ENCODE results near the gene POLR2L. TPM values are rescaled to one million over a fixed set of nuclear protein-coding genes. Genes with fewer than 3 reads are reported as not detected.

POLR2L gene
- total RNA-seq, 1 experiment from 2014 or later: 183 TPM

DNA sequence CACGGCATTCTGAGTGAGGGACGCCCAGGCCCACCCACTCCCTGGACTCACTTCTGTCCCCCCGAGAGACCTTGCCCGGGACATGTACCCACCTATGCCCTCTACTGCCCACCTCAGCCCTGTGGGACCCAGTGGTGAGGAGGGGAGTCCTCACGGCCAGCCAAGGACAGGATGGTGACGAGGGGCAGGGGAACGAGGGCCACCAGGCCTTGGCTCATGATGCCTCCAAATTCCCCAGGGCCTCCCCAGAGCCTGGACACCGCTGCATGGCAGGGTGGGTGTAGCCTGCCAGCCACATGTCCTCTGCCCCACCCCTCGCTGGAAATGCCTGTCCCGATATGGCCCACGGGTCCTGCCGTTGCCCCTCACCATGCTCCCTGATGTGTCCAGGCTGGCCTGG lies 26.5 kb upstream of the POLR2L start:
- no peak for DNase-seq (ENCODE audit: low read depth)

- no peak for DNase-seq (ENCODE audit: low read depth)
Observed at GRCh38 chr11:868394-868793, 26.1 kb upstream of the POLR2L start.

DNA sequence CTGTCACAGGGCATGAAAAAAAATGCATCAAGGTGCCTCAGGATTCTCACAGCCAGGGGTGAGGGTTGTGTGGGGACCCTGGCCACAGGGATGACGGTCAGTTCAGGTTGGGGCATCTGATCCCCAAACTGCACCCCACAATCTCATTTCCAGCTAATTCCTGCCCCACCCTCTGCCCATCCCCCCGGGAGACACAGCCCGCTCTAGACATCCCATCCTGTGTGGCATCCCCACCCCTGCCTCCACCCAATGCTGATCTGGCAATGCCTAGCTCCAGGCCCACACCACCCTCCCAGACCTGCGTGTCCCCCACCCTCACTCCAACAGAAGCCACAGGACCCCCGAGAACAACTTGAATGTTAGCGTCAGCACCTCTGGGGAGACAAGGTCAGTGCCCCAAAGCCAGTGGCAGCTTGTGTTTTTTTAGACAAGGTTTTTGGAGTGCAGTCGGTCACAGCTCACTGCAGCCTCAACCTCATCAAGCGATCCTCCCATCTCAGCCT lies 25.6 kb upstream of the POLR2L start:
- DNase-seq (ENCODE audit: low read depth): no peak

DNA sequence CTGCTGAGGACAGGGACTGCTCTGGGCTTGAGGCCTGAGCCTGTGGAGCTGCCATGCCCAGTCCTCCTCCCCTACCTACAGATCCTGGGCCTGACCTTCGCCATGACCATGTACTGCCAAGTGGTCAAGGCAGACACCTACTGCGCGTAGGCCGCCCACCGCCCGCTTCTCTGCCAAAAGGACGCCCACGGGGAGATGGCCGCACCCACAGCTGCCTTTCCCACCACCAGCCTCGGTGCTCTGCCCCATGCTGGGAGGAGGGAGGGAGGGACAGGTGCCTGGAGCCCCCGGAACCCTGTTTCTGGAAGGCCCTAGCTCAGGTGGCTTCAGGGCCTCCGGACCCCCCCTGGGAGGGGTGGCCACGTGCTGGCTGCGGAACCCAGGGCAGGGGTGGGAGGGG lies 24.2 kb upstream of the POLR2L start:
- no peak for DNase-seq (ENCODE audit: low read depth)

DNA sequence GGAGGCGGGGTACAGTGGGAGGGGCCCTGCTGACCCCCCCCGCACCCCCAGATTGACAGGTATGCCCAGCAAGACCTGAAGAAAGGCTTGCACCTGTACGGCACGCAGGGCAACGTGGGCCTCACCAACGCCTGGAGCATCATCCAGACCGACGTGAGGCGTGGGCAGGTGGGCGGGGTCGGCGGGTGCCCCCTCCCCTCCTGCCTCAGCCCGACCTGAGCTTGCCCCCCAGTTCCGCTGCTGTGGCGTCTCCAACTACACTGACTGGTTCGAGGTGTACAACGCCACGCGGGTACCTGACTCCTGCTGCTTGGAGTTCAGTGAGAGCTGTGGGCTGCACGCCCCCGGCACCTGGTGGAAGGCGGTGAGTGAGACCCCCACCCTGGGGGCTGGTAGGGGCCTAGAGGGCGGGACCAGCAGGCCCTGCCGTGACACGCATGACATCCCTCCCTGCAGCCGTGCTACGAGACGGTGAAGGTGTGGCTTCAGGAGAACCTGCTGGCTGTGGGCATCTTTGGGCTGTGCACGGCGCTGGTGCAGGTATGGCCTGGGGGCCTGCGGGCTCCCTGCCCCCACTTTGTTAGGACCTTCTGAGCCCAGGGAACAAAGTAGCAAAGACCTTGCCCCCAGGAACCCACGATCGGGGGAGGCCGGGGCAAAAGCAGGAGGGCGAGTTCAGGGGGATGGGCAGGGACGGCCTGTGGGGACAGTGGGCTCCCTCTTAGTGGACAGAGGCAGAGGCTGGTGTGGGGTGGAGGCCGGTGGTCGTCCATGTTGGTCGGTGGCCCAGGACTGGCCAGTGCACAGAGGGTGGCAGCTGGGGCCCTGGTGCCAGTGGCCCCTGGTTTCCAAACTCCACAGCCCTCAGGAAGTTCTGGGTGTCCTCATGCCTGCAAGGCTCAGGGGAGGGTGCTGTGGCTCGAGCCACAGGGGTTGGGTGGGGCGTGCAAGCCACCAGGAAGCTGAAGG lies 23.4 kb upstream of the POLR2L start:
- no peak for DNase-seq (ENCODE audit: low read depth)

- DNase-seq (ENCODE audit: low read depth): no peak
Observed at GRCh38 chr11:864898-865297, 22.6 kb upstream of the POLR2L start.

DNA sequence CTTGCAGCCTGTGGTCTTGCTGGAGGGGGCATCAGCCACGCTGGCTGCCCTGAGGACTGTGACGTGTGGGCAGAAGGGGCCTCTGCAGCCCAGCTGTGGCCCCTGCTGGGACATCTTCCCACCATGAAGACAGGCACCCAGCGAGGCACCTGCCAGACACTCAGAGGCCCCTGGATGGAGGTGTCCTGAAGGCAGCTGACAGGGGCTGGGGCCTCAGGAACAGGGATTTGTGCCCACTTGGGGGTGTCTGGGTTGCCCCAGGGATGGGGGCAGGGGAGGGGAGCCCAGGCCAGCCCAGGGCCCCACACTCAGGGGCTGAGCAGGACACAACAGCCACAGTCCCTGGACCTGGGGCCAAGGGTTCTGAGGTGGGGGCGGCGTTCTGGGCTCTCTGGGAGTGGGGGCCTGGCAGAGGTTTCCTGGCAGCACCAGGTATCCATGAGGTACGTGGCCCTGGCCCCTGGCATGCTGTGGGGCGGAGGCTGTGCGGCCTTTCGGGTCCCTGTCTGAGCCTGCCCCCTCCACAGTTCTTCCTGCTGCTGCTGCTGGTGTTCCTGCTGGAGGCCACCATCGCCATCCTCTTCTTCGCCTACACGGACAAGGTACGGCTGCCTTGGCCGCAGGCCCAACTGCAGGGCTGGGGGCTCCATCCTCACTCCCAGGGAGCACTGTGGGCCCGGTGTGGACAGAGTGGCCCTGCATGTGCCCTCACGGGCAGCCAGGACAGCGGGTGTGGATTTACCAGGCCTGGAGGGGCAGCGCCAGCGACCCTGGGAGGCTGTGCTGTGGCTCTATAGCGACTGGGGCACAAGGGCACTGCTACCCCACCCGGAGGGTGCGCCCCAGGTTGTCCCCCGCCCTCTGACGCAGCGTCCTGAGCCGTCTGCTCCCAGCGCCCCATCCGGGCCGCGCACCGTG lies 21.8 kb upstream of the POLR2L start:
- DNase-seq (ENCODE audit: low read depth): no peak

DNA sequence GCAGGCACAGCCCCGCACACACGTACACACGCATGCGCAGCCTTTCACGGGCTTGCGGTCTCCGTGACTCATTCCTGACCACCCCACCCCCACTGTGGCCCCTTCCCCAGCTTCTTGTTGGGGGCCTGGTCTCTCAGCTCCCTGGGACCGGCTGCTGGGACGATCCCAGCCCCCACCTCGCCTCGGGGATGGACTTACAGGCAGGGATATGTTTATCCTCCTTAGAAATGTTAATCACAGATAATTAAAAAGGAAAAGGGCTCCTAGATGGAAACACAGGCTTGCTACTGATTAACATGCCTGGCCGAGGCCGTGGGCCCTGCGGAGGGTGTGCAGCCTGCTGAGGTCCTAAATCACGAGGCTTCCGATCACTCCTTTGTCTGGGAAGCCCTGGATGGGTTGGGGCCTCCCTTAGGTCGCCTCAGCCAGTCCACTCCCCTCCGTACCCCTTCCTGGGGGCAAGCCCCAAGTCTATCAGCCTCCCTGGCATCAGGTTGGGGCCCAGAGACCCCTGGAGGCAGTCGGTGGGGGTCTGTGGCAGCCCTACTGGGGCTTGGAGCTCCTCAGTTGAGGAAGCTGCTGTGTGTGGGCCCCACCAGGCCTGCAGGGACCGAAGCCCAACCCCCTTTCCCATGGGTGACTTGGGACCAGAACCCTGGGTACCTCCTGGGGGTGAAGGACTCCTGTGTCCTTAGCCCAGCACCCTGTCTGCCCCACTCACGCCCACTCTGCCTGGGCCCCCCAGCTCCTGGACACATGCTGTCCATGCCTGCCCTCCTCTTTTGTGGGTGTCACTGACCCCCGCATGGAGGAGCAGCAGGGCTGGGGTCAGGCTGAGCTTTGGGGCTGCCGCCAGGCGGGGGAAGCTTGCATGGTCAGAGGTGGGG lies 20.9 kb upstream of the POLR2L start:
- DNase-seq (ENCODE audit: low read depth): no peak

DNA sequence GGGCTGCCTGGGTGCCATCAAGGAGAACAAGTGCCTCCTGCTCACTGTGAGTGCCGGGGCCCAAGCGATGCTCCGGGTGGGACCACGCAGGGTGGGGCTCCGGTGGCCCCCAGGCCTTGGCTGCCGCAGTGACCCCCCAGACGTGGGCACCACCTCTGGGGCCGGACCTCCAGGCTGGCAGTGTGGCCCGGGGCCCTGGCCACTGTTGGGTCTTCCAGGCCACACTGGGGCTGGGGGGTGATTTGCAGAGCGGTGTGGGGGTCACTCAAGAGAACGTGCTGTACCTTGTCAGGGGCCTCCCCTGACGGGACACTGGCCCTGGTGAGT lies 20.3 kb upstream of the POLR2L start:
- no peak for DNase-seq (ENCODE audit: low read depth)

DNA sequence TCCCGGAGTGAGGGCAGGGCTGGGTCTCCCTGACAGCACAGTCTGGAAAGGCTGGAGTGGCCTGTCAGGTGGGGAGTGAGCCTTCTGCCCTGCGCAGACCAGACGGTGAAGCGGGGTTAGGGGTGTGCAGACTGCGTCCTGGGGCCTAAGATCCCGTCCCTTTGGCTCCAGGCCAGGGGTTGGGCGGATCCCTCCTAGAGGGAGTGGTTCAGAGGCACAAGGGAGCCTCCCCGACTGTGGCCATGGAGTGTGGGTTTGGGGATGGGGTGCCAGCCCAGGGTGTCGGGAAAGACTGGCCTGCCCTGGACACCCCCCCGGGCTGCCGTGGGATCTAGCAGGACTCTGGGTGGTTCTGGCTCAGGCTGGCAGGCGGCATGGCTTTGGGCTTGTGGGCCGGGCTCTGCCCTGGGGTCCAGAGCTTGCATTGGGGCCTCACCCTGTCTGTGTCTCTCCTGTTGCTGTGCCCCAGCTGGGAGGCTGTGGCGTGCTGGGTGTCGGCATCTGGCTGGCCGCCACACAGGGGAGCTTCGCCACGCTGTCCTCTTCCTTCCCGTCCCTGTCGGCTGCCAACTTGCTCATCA lies 19.8 kb upstream of the POLR2L start:
- DNase-seq (ENCODE audit: low read depth): no peak

- no peak for DNase-seq (ENCODE audit: low read depth)
Observed at GRCh38 chr11:861105-861479, 18.8 kb upstream of the POLR2L start.

GRCh38 chr11:860234-861104 lies 18.1 kb upstream of the POLR2L start:
- no peak for DNase-seq (ENCODE audit: low read depth)

- DNase-seq (ENCODE audit: low read depth): peak; percentile 39
Observed at GRCh38 chr11:859394-860131, 17.2 kb upstream of the POLR2L start.

- no peak for DNase-seq (ENCODE audit: low read depth)
Observed at GRCh38 chr11:858762-859339, 16.5 kb upstream of the POLR2L start.

DNA sequence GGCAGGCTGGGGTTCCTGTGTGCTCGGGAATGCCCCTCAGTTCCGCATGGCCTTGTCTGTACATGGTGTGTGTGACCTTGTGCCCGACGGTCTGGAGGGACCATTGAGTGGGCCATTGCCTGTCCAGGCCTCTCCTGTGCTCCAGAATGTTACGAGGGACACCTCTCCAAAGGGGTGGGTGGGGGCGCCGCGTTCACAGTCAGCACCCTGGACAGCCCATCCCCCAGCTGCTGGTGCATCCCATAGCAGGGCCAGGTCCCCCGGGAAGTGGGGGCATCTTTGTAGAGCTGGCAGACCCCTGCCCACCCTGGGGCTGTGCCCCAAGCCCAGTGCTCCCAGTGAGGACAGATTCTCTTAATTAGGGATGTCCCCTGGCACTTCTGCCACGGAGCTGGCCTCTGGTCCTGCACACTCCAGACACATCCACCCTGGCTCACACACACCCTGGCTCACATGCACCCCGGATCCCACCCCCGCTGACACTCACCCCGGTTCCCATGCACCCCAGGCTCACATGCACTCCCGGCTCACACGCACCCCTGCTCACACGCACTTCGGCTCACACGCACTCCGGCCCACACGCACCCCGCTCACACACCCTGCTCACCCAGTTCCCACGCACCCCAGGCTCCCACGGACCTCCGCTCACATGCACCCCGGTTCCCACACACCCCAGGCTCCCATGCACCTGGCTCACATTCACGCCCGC lies 15.9 kb upstream of the POLR2L start:
- DNase-seq (ENCODE audit: low read depth): no peak

GRCh38 chr11:856397-856796 lies 14.1 kb upstream of the POLR2L start:
- DNase-seq (ENCODE audit: low read depth): no peak

DNA sequence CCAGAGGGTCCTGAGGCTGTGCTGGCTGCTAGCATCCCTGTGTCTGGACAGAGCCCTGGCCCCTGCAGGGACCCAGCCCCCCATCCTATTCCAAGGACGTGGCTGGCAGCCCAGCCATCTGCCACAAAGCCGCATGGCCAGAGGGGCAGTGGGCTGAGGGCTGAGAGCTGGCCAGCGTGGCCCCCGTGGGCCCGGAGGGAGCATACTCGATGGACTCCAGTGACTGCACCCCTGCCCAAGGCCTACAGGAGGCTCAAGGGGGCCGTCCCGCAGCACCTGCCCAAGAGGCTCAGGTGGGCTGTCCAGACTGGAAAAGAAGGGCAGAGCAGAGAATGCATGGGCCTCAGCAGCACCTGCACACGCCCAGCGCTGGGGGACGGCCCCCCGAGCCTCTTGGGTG lies 13.5 kb upstream of the POLR2L start:
- no peak for DNase-seq (ENCODE audit: low read depth)

DNA sequence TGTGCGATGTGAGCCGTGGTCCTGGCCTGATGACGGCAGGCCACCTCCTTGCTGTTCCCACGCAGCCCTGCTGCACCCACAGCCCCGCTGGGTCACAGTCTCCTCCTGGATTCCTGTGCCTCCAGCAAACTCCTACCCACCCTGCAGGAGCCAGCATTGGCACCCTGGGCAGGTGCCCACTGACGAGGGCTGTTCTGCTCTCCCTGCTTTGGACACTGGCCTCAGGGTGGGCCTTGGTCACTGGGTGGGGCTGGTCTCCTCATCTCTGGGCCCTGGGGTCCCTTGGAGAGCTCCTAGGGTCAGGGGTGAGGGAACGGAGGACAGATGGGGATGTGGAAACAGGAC lies 13.0 kb upstream of the POLR2L start:
- no peak for DNase-seq (ENCODE audit: low read depth)

Data from RPMI7951 (cell line).